ENCODE results near the gene PTPN12.
"Not testable (repeated sequence)": the region's sequence is repeated elsewhere in the genome, so short reads cannot be mapped to it uniquely, and the experiment has no call there.

The PTPN12 gene
- 5.6 to 8.4 reads per million in 2 donors for total RNA-seq

- peak in 3 of 5 experiments; percentile 18 to 48 (median 32) for DNase-seq
Observed at GRCh38 chr7:77537136-77537777, at the start of gene PTPN12. Gene PTPN12 (plus strand): TSS chr7:77537295. CDS start chr7:77537547, 252 bp downstream.

- no peak for DNase-seq
Observed at GRCh38 chr7:77488986-77489385, 48.1 kb upstream of the PTPN12 start.

- no peak for DNase-seq
Observed at GRCh38 chr7:77497079-77497478, 40.0 kb upstream of the PTPN12 start.

GRCh38 chr7:77498659-77499379 lies 38.3 kb upstream of the PTPN12 start:
- no peak for DNase-seq

- no peak for DNase-seq
Observed at GRCh38 chr7:77501192-77501515, 35.9 kb upstream of the PTPN12 start.

GRCh38 chr7:77504951-77505350 lies 32.1 kb upstream of the PTPN12 start:
- DNase-seq, result no peak

GRCh38 chr7:77506899-77507298 lies 30.2 kb upstream of the PTPN12 start:
- DNase-seq, result no peak

GRCh38 chr7:77513002-77513670 lies 24.0 kb upstream of the PTPN12 start:
- not testable (repeated sequence) for DNase-seq

GRCh38 chr7:77516085-77516484 lies 21.0 kb upstream of the PTPN12 start:
- DNase-seq, result no peak

GRCh38 chr7:77520261-77520660 lies 16.8 kb upstream of the PTPN12 start:
- DNase-seq, result no peak

GRCh38 chr7:77521537-77521936 lies 15.6 kb upstream of the PTPN12 start:
- not testable (repeated sequence) for DNase-seq

- no peak for DNase-seq
Observed at GRCh38 chr7:77524731-77525130, 12.4 kb upstream of the PTPN12 start.

GRCh38 chr7:77525231-77525630 lies 11.9 kb upstream of the PTPN12 start:
- no peak for DNase-seq

GRCh38 chr7:77528368-77528767 lies 8.7 kb upstream of the PTPN12 start:
- no peak for DNase-seq

- no peak for DNase-seq
Observed at GRCh38 chr7:77529279-77529678, 7.8 kb upstream of the PTPN12 start.

- DNase-seq, result no peak
Observed at GRCh38 chr7:77531038-77531437, 6.1 kb upstream of the PTPN12 start.

- no peak for DNase-seq
Observed at GRCh38 chr7:77532247-77532646, 4.8 kb upstream of the PTPN12 start.

GRCh38 chr7:77532732-77533131 lies 4.4 kb upstream of the PTPN12 start:
- not testable (repeated sequence) for DNase-seq

- DNase-seq, result not testable (repeated sequence)
Observed at GRCh38 chr7:77534046-77534445, 3.0 kb upstream of the PTPN12 start.

GRCh38 chr7:77536017-77536412 lies 1.1 kb upstream of the PTPN12 start:
- no peak for DNase-seq

- peak; percentile 91 to 97 (median 96) for DNase-seq
Observed at GRCh38 chr7:77536413-77537135, 521 bp upstream of the PTPN12 start.

GRCh38 chr7:77537778-77538280 lies 734 bp downstream of the PTPN12 start:
- peak in 4 of 5 experiments; percentile 1 to 23 (median 14) for DNase-seq

Data from T-helper 2 cell (primary cell).